Prostate gland (tissue), 2 donors: ENCODE results near the gene C6orf52.

Experiments used
- POLR2A ChIP-seq: fragments of 450-650 bp; IDR thresholded peaks from one replicate; pipeline ENCODE4 v1.6.1; 2016; ENCODE audit warnings: antibody characterized with exemption, mild to moderate bottlenecking
- TF ChIP-seq, protein P1 (sequence below), 4 experiments: fragments of 200-600 bp in 2 of 4; fragments of 450-650 bp in 2 of 4; sonication (generic) in 2 of 4; IDR thresholded peaks; 1 replicate in 3 of 4; 2 replicates in 1 of 4; pipeline ENCODE4 v1.5.1; 2016 to 2019; ENCODE audit warnings: antibody characterized with exemption in 4 of 4, mild to moderate bottlenecking in 2 of 4, moderate library complexity in 2 of 4

DNA sequence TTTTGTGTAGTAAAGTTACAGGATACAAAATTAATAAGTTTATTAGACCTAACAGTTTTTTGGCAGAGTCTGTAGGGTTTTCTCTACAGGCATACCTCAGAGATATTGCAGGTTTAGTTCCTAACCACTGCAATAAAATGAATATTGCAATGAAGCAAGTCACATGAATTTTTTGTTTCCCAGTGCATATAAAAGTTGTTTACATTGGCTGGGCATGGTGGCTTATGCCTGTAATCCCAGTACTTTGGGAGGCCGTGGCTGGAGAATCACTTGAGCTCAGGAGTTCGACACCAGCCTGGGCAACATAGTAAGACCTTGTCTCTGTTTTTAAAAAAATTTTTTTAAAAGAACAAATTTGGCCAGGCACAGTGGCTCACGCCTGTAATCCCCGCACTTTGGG, 16.0 kb downstream of the C6orf52 start:
- TF ChIP-seq, protein P1, sequence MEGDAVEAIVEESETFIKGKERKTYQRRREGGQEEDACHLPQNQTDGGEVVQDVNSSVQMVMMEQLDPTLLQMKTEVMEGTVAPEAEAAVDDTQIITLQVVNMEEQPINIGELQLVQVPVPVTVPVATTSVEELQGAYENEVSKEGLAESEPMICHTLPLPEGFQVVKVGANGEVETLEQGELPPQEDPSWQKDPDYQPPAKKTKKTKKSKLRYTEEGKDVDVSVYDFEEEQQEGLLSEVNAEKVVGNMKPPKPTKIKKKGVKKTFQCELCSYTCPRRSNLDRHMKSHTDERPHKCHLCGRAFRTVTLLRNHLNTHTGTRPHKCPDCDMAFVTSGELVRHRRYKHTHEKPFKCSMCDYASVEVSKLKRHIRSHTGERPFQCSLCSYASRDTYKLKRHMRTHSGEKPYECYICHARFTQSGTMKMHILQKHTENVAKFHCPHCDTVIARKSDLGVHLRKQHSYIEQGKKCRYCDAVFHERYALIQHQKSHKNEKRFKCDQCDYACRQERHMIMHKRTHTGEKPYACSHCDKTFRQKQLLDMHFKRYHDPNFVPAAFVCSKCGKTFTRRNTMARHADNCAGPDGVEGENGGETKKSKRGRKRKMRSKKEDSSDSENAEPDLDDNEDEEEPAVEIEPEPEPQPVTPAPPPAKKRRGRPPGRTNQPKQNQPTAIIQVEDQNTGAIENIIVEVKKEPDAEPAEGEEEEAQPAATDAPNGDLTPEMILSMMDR (IDR thresholded peaks at IDR 0.05): no peak
- no peak for TF ChIP-seq POLR2A
